Erythroblast (primary cell): ENCODE data around the gene RASGRP4.
A peak's percentile ranks its signal among the peaks of the same experiment; 100 is the strongest.
"Not testable (repeated sequence)": the region's sequence is repeated elsewhere in the genome, so short reads cannot be mapped to it uniquely, and the experiment has no call there.

Experiments
- DNase-seq, 2 experiments: peaks; one replicate each; lab custom pipeline; 2025; lab: John Stamatoyannopoulos, UW
- GATA1 ChIP-seq: IDR thresholded peaks from 2 replicates; pipeline ENCODE4 v1.6.1; 2011; ENCODE audit warnings: low read depth, mild to moderate bottlenecking, control low read depth, low read length, moderate library complexity
- POLR2A ChIP-seq: IDR thresholded peaks from 2 replicates; pipeline ENCODE4 v1.6.1; 2011; ENCODE audit warnings: mild to moderate bottlenecking, low read length

Gene RASGRP4

GRCh38 chr19:38434549-38435051, 8.6 kb upstream of the RASGRP4 start:
- no peak for TF ChIP-seq GATA1
- no peak for TF ChIP-seq POLR2A

GRCh38 chr19:38433268-38433733, 7.3 kb upstream of the RASGRP4 start, which contains the start of gene RYR1:
Gene RYR1 (plus strand): TSS chr19:38433691. CDS start chr19:38433830, 139 bp downstream.
- no peak for DNase-seq

More at GRCh38 chr19:38434549-38435051, 8.6 kb upstream of the RASGRP4 start:
- no peak for DNase-seq

GRCh38 chr19:38430931-38431330, 4.9 kb upstream of the RASGRP4 start:
- DNase-seq = no peak
- TF ChIP-seq GATA1 (no peak), POLR2A (no peak)

More at GRCh38 chr19:38433268-38433733, 7.3 kb upstream of the RASGRP4 start, which contains the start of gene RYR1:
- TF ChIP-seq GATA1 (no peak), POLR2A (no peak)

DNA sequence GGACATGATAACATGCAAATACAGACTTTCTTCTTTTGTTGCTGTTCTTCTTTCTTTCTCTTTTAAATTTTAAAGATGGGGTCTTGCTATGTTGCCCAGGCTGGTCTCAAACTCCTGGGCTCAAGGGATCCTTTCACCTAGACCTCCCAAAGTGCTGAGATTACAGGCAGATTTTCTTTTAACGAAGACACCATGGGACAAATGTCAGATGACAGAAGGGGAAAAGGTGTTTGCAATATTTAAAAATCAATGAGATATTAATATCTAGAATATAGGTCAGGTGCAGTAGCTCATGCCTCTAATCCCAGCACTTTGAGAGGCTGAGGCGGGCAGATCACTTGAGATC, 3.8 kb upstream of the RASGRP4 start:
- TF ChIP-seq GATA1 (no peak), POLR2A (no peak)
- no peak for DNase-seq

- no peak for DNase-seq
- TF ChIP-seq GATA1 (no peak), POLR2A (no peak)
Observed at GRCh38 chr19:38429055-38429810, 3.2 kb upstream of the RASGRP4 start.

- not testable (repeated sequence) for DNase-seq
Observed at GRCh38 chr19:38427035-38427677, 1.1 kb upstream of the RASGRP4 start.

DNA sequence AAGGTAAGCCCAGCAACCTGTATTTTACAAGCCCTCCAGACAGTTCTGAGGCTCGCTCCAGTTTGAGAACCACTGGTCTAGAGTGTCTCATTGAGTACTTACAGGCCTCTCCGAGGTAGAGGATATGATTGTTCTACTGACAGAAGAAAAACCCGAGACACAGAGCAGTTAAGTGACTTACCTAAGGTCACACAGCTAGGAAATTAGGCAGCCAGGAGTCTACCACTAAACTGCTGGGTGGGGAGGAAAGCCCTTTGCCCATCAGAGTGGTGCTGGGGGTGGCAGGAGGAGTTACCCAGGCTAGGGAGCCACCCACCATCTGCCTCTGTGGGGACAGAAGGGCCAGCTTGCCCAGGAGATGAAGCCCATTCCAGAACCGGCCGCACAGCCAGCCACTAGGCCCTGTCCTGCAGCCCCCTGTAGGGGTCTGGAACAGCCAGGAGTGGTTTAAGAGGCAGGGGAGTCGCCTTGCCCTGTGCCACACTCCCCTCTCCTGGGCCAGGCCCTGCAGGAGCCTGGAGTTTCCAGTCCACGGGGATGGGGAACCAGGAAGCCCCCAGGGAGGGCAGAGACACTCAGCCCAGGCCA, 703 bp downstream of the RASGRP4 start:
- TF ChIP-seq GATA1 = no peak
- no peak for TF ChIP-seq POLR2A

GRCh38 chr19:38424272-38424671, 1.7 kb downstream of the RASGRP4 start:
- DNase-seq = no peak
- no peak for TF ChIP-seq GATA1
- TF ChIP-seq POLR2A = no peak

More for the DNA sequence above, 703 bp downstream of the RASGRP4 start:
- no peak for DNase-seq

GRCh38 chr19:38422438-38422837, 3.6 kb downstream of the RASGRP4 start:
- DNase-seq = no peak

GRCh38 chr19:38421856-38422255, 4.2 kb downstream of the RASGRP4 start:
- no peak for DNase-seq
- TF ChIP-seq GATA1 (no peak), POLR2A (no peak)

More at GRCh38 chr19:38422438-38422837, 3.6 kb downstream of the RASGRP4 start:
- TF ChIP-seq POLR2A (no peak), GATA1 (no peak)

- TF ChIP-seq GATA1 = no peak
- no peak for TF ChIP-seq POLR2A
- no peak for DNase-seq
Observed at GRCh38 chr19:38420935-38421334, 5.1 kb downstream of the RASGRP4 start.

DNA sequence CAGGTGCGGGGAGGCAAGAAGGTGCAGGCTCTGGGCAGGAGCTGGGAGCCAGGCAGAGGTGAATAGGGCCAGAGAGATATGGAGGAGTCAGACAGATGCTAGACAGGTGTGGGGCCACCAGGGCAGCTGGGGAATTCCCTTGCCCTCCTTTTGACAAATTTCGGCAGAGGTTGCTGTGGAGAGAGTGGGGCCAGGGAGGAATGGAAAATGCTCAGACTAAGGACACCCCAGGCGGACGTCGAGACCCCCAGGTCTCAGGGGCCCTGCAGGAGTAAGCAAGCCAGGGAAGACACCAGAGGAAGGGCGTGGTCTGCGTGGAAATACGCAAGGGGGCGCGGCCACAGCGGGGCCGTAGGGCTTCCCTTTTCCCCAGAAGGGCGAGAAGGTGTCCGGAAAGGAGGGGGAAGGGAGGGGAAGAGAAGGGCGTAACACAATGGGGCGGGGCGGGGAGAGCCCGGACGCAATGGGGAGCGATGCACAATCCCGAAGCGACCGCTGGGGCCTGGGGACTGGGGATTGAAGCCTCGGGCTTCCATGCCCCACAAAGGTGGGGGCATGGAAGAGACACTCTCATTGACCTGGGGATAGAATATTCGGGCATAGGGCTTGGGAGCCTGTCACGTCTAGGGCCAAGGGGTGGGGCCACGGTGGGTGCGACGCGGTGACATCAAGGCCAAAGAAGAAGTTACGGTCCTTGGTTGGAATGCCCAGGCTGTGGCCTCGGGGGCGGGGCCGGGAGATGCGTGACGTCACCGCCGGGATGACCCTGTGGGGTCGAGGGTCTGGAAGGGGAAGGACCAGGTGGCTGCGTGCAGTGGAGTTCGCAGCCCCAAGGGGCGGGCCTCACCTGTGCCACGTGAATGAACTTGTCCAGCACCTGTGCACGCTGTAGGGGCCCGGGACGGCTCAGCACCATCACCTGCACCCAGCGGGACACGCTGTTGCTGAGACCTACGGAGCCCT, 8.2 kb downstream of the RASGRP4 start:
- TF ChIP-seq GATA1 (no peak), POLR2A (no peak)
- DNase-seq = peak in 1 of 2 experiments; percentile 25

DNA sequence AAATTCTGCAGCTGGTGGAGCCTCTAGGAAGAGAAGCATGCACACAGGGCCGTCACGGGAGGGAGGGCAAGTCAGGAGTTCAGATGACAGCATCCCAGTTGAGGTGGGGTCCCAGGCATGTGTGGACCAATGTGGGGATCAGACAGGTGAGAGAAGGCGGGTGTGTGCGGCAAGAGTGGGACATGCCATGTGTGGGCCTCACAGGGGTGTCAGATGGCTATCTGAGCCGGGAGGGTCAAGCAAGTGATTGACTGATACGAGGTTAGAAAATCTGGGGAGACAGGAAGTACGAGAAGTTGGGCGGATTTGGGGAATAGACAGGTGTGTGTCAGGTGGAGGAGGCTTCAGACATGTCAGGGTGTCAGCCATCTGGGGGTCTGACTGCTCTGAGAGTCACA, 8.9 kb downstream of the RASGRP4 start:
- TF ChIP-seq POLR2A (no peak), GATA1 (no peak)
- DNase-seq = no peak
